PC-3 (cell line): ENCODE data around the gene CRTC1. TPM values are rescaled to one million over a fixed set of nuclear protein-coding genes. Genes with fewer than 3 reads are reported as not detected.

Experiments used
- ATAC-seq: fragments of 200-7000 bp; cut with Tn5 transposase; 2 replicates; pipeline ENCODE4 v1.9.1; 2020; ENCODE audit warnings: mild to moderate bottlenecking, moderate library complexity
- Bru-seq: library from RNA; stranded (reverse); fragments of 400-500 nt; gene quantifications from one replicate; lab custom pipeline; 2021; lab: Mats Ljungman, UMichigan
- BruChase-seq, 2 experiments: library from RNA; stranded (reverse); fragments of 400-500 nt; gene quantifications; one replicate each; lab custom pipeline; 2021; lab: Mats Ljungman, UMichigan
- BruUV-seq: library from RNA; stranded (reverse); fragments of 400-500 nt; replicated peaks from 2 replicates; lab custom pipeline; 2021; lab: Mats Ljungman, UMichigan
- CTCF ChIA-PET: fragments of 300-600 bp; sonication (Branson Sonifier 250); formaldehyde crosslinking; loops from one replicate; lab custom pipeline; 2022; ENCODE audit warnings: antibody characterized with exemption; lab: Charles Lee
- POLR2A ChIA-PET: fragments of 300-600 bp; sonication (Branson Sonifier 250); formaldehyde crosslinking; loops from one replicate; lab custom pipeline; 2022; ENCODE audit warnings: antibody characterized with exemption; ENCODE audit not compliant: unreplicated experiment; lab: Charles Lee
- DNase-seq: peaks from one replicate; pipeline ENCODE4 v3.0.0-alpha.2; 2015
- H2AFZ ChIP-seq: fragments of 300-600 bp; sonication (generic); 2 replicates; pipeline ENCODE4 v1.6.0; 2016; ENCODE audit warnings: antibody characterized with exemption, low read length
- H3F3A ChIP-seq: fragments of 300-600 bp; sonication (generic); one replicate; pipeline ENCODE4 v1.6.0; 2017; ENCODE audit warnings: antibody characterized with exemption, low read length, control low read depth, mild to moderate bottlenecking; ENCODE audit not compliant: unreplicated experiment
- H3K27ac ChIP-seq: fragments of 300-600 bp; sonication (generic); 2 replicates; pipeline ENCODE4 v1.5.1; 2016; ENCODE audit warnings: mild to moderate bottlenecking, low read length
- H3K27me3 ChIP-seq: fragments of 300-600 bp; sonication (generic); 2 replicates; pipeline ENCODE4 v1.6.1; 2016; ENCODE audit warnings: low read length, mixed read lengths
- H3K36me3 ChIP-seq: fragments of 300-600 bp; sonication (generic); 2 replicates; pipeline ENCODE4 v1.6.1; 2016; ENCODE audit warnings: low read depth, mixed run types, low read length, mixed read lengths
- H3K4me1 ChIP-seq: fragments of 300-600 bp; sonication (generic); 2 replicates; pipeline ENCODE4 v1.5.1; 2016; ENCODE audit warnings: low read length; ENCODE audit not compliant: insufficient read depth
- H3K4me2 ChIP-seq: fragments of 300-600 bp; sonication (generic); 2 replicates; pipeline ENCODE4 v1.6.0; 2016; ENCODE audit warnings: low read length
- H3K4me3 ChIP-seq: fragments of 300-600 bp; sonication (generic); 2 replicates; pipeline ENCODE4 v1.5.1; 2016; ENCODE audit warnings: mild to moderate bottlenecking, low read length, mixed read lengths
- H3K79me2 ChIP-seq: fragments of 300-600 bp; sonication (generic); 2 replicates; pipeline ENCODE4 v1.6.1; 2017; ENCODE audit warnings: low read length, mixed read lengths
- H3K9ac ChIP-seq: fragments of 300-600 bp; sonication (generic); 2 replicates; pipeline ENCODE4 v1.6.0; 2016; ENCODE audit warnings: mild to moderate bottlenecking, low read length
- H3K9me2 ChIP-seq: fragments of 300-600 bp; sonication (generic); replicated peaks from 2 replicates; pipeline ENCODE4 v1.6.1; 2016; ENCODE audit warnings: mixed run types, low read length, mixed read lengths
- H3K9me3 ChIP-seq: fragments of 300-600 bp; sonication (generic); 2 replicates; pipeline ENCODE4 v1.6.1; 2016; ENCODE audit warnings: low read length, mixed read lengths
- H4K20me1 ChIP-seq: fragments of 300-600 bp; sonication (generic); 2 replicates; pipeline ENCODE4 v1.6.1; 2016; ENCODE audit warnings: low read length, mixed read lengths
- EZH2 ChIP-seq: fragments of 300-600 bp; sonication (generic); IDR thresholded peaks from one replicate; pipeline ENCODE4 v1.6.1; 2017; ENCODE audit warnings: antibody characterized with exemption, mild to moderate bottlenecking, low read length; ENCODE audit not compliant: unreplicated experiment
- EZH2phosphoT487 ChIP-seq: fragments of 300-600 bp; sonication (generic); IDR thresholded peaks from 2 replicates; pipeline ENCODE4 v1.6.1; 2018; ENCODE audit warnings: mild to moderate bottlenecking, antibody characterized with exemption, low read length, borderline replicate concordance
- intact Hi-C: fragments of 100-400 bp; cut with micrococcal nuclease; formaldehyde crosslinking; loops from 2 replicates; pipeline ENCODE4 v1.9.0; 2023
- long read RNA-seq: library from polyadenylated mRNA; unstranded; transcript quantifications from one replicate; pipeline ENCODE4 v2.0.0, GENCODE V29; 2021; ENCODE audit not compliant: unreplicated experiment
- total RNA-seq: library from RNA; depleted of rRNA; stranded (reverse); fragments of >200 nt; gene quantifications from 2 replicates; pipeline ENCODE4 v1.2.3, GENCODE V29; 2014; rRNA removed
- TF ChIP-seq, protein P1 (sequence below): fragments of 300-600 bp; sonication (generic); conservative IDR thresholded peaks from 2 replicates; pipeline ENCODE4 v1.5.1; 2017; ENCODE audit warnings: antibody characterized with exemption, low read depth, mild to moderate bottlenecking, low read length

CRTC1 gene, protein sequence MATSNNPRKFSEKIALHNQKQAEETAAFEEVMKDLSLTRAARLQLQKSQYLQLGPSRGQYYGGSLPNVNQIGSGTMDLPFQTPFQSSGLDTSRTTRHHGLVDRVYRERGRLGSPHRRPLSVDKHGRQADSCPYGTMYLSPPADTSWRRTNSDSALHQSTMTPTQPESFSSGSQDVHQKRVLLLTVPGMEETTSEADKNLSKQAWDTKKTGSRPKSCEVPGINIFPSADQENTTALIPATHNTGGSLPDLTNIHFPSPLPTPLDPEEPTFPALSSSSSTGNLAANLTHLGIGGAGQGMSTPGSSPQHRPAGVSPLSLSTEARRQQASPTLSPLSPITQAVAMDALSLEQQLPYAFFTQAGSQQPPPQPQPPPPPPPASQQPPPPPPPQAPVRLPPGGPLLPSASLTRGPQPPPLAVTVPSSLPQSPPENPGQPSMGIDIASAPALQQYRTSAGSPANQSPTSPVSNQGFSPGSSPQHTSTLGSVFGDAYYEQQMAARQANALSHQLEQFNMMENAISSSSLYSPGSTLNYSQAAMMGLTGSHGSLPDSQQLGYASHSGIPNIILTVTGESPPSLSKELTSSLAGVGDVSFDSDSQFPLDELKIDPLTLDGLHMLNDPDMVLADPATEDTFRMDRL
- 6.7 and 8.5 TPM in 2 replicates for total RNA-seq
- Bru-seq, nascent RNA, result percentile 59 among the genes with signal in this experiment
- BruChase-seq, experiment 1, labeled RNA remaining after a 6-hour chase, result percentile 69 among the genes with signal in this experiment
- BruChase-seq, experiment 2, labeled RNA remaining after a 2-hour chase, result percentile 65 among the genes with signal in this experiment
- long read RNA-seq, partial matches to known transcripts, result 1 of 37 reads
- long read RNA-seq, other reads (novel, unspliced or antisense), result 35 of 37 reads

DNA sequence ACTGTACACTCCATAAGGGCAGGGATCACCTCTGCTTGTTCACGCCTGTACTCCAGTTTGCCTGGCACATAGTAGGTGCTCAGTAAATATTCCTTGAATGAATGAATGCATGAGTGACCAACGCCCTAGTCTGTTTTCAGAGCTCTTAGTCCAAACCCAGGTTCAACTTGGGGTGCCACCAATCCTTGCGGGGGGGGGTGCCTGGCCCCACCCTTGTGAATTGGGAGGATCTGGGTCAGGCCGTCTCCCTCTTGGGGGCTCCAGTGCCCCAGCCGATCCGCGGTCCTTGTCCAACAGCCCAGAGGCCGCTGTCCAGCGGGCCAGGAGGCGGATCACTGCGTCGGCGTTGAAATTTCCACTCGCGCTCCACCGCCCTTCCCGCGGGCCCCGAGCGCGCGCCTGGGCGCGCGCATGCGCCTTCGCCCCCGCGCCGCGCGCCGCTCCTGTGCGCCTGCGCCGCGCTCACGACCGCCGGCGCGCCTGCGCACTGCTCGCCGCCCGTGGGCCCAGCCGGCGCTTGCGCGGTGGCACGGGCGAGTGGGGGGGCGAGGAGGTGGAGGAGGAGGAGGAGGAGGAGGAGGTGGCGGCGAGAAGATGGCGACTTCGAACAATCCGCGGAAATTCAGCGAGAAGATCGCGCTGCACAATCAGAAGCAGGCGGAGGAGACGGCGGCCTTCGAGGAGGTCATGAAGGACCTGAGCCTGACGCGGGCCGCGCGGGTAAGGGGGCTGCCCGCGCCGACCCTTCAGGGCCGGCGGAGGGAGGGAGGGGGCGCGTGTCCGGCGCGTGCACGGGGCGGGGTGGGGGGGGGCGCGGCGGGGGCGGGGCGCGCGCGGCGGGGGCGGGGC, at the start of gene CRTC1:
Gene CRTC1, plus strand, starts transcription at position 572 of the 849 bp plus-strand sequence. Its CDS starts 23 bp downstream, at position 595.
- intact Hi-C loops, result no loop called here
- BruUV-seq, result TSS peak; percentile 93
- CTCF ChIA-PET, result interaction anchor here (0.6 kb wide), 2 partner anchors 143 to 212 kb away, joined by 3 to 9 read pairs; partner anchors contain the start of gene CERS1

DNA sequence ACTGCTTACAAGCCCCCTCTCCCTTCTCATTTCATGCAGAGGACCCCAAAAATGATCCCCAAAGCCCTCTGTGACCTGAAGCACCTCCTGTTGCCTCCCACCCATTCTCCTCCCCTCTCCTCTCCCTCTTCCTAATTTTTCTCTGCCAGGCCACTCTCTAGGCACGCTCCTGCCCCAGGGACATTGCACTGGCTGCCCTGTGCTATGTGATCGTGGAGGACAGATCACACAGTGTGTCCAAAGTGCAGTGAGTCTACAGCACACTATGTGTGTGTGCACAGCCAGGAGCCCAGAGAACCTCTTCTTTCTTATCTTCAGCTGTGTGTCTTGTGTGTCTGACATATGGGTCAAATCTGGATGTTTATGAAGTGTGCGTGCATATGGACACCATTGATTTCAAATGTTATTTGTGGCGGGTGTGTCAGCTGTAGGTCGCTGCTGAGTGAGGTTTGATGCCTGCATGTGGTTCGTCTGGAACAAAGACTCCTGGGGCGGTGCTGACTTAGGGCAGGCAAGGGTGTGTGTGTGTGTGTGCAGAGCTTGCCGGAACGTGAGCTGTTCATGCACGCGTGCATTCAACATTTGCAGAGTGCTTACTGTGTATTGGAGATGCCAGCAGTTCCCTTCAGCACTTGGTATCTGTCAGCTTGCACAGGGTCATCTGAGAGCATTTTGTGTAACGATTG, 48.7 kb upstream of the CRTC1 start:
- no peaks in the 10 kb centered on the region for H3K27me3 ChIP-seq
- intact Hi-C loops, result loop anchor here (5.0 kb wide), 1 partner anchor 112 kb away; the partner anchor contains the start of gene ELL
- H3K27ac ChIP-seq, result no peak overlapping the region
- no peak overlapping the region for H2AFZ ChIP-seq
- no peak overlapping the region for H3K9ac ChIP-seq
- ChIA-PET POLR2A (interaction anchor here (0.6 kb wide), 1 partner anchor 130 kb away, joined by 5 read pairs; no protein-coding TSS in a partner anchor), CTCF (no interaction called here)
- H3K9me2 ChIP-seq, result no peaks in the 10 kb centered on the region
- no peaks in the 10 kb centered on the region for H3K36me3 ChIP-seq
- DNase-seq, result no peak
- BruUV-seq, result no TSS peak
- H3K4me3 ChIP-seq, result no peak overlapping the region
- H4K20me1 ChIP-seq, result 0 out of 2 replicates have a peak, but pooled peaks cover 3% of the 10 kb centered on the region
- H3K9me3 ChIP-seq, result no peaks in the 10 kb centered on the region
- H3K79me2 ChIP-seq, result peaks cover 25% of the 10 kb centered on the region
- peaks cover 12% of the 10 kb centered on the region for H3K4me1 ChIP-seq
- H3K4me2 ChIP-seq, result no peak overlapping the region
- TF ChIP-seq, protein P1, sequence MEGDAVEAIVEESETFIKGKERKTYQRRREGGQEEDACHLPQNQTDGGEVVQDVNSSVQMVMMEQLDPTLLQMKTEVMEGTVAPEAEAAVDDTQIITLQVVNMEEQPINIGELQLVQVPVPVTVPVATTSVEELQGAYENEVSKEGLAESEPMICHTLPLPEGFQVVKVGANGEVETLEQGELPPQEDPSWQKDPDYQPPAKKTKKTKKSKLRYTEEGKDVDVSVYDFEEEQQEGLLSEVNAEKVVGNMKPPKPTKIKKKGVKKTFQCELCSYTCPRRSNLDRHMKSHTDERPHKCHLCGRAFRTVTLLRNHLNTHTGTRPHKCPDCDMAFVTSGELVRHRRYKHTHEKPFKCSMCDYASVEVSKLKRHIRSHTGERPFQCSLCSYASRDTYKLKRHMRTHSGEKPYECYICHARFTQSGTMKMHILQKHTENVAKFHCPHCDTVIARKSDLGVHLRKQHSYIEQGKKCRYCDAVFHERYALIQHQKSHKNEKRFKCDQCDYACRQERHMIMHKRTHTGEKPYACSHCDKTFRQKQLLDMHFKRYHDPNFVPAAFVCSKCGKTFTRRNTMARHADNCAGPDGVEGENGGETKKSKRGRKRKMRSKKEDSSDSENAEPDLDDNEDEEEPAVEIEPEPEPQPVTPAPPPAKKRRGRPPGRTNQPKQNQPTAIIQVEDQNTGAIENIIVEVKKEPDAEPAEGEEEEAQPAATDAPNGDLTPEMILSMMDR, result no peak
- no peak for TF ChIP-seq EZH2
- TF ChIP-seq EZH2phosphoT487, result no peak
- H3F3A ChIP-seq, result no peaks in the 10 kb centered on the region
- no peak for ATAC-seq

More for the DNA sequence above, at the start of gene CRTC1:
- Histone ChIP-seq H3K9me2 (no peaks in the 10 kb centered on the region), H3K27me3 (no peaks in the 10 kb centered on the region), H3F3A (no peaks in the 10 kb centered on the region), H3K9ac (peak within 1 kb of the TSS; percentile 63), H3K4me3 (peak within 1 kb of the TSS; percentile 85), H2AFZ (peak within 1 kb of the TSS; percentile 81), H3K36me3 (no peaks in the 10 kb centered on the region), H3K4me2 (peak within 1 kb of the TSS; percentile 100), H3K27ac (no peak within 1 kb of the TSS), H4K20me1 (peaks cover 9% of the 10 kb centered on the region), H3K9me3 (no peaks in the 10 kb centered on the region), H3K4me1 (peaks cover 20% of the 10 kb centered on the region), H3K79me2 (peaks cover 44% of the 10 kb centered on the region)
- POLR2A ChIA-PET, result interaction anchor here (0.6 kb wide), 1 partner anchor 264 kb away, joined by 3 read pairs; the partner anchor contains the start of gene SSBP4
- ATAC-seq (peak; percentile 75), DNase-seq (peak; percentile 93)
- no peak for TF ChIP-seq EZH2phosphoT487
- no peak for TF ChIP-seq EZH2
- TF ChIP-seq, protein P1, result no peak
